ENCODE data around the gene SDK1.

DNA sequence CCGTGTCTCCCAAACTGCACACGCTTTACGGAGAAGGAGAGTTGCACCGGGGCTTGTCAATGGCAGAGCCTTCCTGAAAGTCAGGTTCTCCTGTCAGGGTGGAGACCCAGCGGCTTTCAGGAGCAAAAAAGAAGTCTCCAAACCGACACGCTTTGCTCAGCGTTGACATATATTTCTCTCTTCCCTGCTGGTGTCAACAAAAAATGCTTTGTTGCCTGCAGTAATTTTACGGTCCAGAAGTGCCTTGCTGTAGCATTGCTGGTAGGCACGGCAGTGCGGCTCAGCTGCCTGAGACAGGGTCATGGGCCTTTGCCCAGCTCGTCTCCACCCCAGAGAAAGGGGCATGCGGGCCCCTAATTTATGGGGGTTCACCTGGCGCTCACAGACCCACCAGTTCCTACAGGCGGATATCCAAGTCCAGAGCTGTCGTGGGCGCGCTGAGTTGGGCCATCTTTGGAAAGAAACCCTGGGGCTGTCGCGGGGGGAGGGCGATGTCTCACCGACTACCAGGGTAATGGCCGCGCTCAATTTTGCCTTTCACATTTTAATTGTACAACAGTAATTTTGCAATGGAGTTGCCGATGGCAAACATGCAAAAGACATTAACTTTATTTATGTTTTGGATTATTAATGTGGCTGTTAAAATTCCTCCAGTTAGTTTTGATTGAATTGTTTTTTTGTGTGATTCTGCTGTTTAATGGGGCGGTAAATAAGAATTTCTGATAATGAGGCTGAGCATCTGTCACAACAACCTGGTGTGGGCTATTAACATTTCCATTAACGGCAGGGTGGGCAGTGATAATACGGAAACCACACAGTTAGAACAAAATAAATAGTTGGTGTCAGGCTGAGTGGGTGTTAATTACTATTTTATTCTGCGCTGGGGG, 902.8 kb downstream of the SDK1 start:
- TF ChIP-seq, protein P1, sequence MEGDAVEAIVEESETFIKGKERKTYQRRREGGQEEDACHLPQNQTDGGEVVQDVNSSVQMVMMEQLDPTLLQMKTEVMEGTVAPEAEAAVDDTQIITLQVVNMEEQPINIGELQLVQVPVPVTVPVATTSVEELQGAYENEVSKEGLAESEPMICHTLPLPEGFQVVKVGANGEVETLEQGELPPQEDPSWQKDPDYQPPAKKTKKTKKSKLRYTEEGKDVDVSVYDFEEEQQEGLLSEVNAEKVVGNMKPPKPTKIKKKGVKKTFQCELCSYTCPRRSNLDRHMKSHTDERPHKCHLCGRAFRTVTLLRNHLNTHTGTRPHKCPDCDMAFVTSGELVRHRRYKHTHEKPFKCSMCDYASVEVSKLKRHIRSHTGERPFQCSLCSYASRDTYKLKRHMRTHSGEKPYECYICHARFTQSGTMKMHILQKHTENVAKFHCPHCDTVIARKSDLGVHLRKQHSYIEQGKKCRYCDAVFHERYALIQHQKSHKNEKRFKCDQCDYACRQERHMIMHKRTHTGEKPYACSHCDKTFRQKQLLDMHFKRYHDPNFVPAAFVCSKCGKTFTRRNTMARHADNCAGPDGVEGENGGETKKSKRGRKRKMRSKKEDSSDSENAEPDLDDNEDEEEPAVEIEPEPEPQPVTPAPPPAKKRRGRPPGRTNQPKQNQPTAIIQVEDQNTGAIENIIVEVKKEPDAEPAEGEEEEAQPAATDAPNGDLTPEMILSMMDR (IDR thresholded peaks at IDR 0.05), result no peak
- TF ChIP-seq EP300 (IDR thresholded peaks at IDR 0.05) (no peak), POLR2AphosphoS5 (IDR thresholded peaks at IDR 0.05) (no peak)
